GM06990 (cell line): ENCODE data around the gene TBXAS1.

Experiments
- DNase-seq: peaks from one replicate; pipeline ENCODE4 v3.0.0-alpha.2; 2011; ENCODE audit not compliant: insufficient read length; ENCODE audit errors: extremely low read depth
- H3K27me3 ChIP-seq: replicated peaks from 2 replicates; pipeline ENCODE4 v1.6.0; 2011; ENCODE audit warnings: low read length; ENCODE audit not compliant: control insufficient read depth, insufficient read depth
- H3K36me3 ChIP-seq: 2 replicates; pipeline ENCODE4 v1.5.1; 2011; ENCODE audit warnings: low read length; ENCODE audit not compliant: control insufficient read depth, insufficient read depth
- H3K4me3 ChIP-seq: replicated peaks from 2 replicates; pipeline ENCODE4 v1.5.1; 2011; ENCODE audit warnings: low read depth, mild to moderate bottlenecking, control low read depth, low read length
- TF ChIP-seq, protein P1 (sequence below): IDR thresholded peaks from 2 replicates; pipeline ENCODE4 v1.5.1; 2011; ENCODE audit warnings: low read length, control low read depth, mild to moderate bottlenecking, inconsistent platforms; ENCODE audit not compliant: insufficient read depth, poor library complexity, severe bottlenecking

The TBXAS1 gene

DNA sequence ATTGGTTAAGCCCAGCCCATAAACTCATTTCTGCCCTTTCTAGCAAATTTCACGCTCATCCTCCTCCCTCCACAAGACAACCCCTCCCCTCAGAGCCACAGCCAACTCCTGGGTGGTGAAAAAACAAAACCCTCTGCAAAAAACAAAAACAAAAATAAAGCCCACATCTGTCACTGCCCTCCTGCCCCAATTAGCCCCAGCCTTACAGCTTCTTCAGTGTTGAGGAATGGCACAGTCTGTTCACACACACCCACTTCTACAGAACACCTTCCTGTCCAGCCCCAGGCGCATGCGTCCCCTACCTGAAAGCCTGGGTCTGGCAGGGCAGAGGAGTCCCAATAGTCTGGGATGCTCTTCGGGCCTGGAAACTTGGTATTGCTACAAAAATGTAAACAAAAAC lies 199.2 kb downstream of the TBXAS1 start:
- Histone ChIP-seq H3K36me3 (peaks cover 8% of the 10 kb centered on the region), H3K4me3 (no peak overlapping the region), H3K27me3 (no peaks in the 10 kb centered on the region)
- DNase-seq = no peak
- TF ChIP-seq, protein P1, sequence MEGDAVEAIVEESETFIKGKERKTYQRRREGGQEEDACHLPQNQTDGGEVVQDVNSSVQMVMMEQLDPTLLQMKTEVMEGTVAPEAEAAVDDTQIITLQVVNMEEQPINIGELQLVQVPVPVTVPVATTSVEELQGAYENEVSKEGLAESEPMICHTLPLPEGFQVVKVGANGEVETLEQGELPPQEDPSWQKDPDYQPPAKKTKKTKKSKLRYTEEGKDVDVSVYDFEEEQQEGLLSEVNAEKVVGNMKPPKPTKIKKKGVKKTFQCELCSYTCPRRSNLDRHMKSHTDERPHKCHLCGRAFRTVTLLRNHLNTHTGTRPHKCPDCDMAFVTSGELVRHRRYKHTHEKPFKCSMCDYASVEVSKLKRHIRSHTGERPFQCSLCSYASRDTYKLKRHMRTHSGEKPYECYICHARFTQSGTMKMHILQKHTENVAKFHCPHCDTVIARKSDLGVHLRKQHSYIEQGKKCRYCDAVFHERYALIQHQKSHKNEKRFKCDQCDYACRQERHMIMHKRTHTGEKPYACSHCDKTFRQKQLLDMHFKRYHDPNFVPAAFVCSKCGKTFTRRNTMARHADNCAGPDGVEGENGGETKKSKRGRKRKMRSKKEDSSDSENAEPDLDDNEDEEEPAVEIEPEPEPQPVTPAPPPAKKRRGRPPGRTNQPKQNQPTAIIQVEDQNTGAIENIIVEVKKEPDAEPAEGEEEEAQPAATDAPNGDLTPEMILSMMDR = no peak

DNA sequence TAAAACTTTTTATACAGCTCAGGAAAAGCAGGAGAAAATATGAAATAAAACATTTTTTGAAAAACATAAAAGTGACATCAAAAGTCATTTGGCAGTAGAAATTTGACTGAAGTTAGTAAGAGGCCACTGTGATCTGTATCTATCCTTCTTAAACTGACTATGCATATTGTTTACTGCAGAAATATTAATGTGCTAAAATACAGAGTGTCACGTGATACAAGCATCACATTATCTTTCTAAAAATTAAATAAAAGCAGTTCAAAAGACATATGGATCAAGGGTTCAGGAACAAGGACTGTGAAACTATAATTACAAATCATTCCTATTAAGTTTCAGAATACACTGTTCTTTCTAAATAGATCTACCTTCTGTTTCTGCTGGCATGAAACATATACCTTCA lies 200.0 kb downstream of the TBXAS1 start:
- no peak for DNase-seq
- Histone ChIP-seq H3K36me3 (peaks cover 6% of the 10 kb centered on the region), H3K4me3 (no peak overlapping the region), H3K27me3 (no peaks in the 10 kb centered on the region)
- TF ChIP-seq, protein P1 = no peak

DNA sequence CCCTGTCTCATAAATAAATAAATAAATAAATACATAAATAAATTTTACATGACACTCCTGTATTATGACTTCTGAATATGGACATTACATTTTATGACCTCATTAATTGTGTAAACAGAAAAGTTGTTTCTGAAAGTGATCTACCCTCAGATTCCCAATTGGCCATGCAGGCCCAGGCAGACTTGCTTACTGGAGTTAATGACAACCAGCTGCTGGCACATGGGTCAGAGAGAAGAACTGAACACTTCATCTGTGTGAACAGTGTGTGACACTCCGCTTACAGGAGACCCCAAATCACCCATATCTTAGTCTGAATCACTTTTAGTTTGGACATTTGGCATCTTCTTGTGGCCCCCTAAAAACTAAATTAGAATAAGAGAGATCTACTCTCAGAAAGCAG lies 202.3 kb downstream of the TBXAS1 start:
- H3K36me3 ChIP-seq = no peaks in the 10 kb centered on the region; the same call in none of the 2 replicates
- no peak overlapping the region for H3K4me3 ChIP-seq
- DNase-seq = no peak
- TF ChIP-seq, protein P1 = no peak
- no peaks in the 10 kb centered on the region for H3K27me3 ChIP-seq

DNA sequence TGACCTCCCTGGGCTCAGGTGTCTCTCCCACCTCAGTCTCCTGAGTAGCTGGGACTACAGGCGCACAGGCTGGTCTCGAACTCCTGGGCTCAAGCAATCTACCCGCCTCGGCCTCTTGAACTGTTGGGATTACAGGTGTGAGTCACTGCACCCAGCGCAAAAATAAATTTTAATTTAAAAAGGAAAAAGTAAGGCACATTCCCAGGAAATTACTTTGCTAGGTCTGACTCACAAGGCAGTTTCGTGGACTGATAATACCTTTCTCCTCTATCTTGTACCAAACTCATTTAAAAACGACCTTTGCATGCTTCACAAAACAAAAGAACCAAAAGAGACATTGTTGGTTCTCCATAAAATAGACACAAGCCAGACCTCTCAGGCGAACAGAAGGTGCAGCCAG lies 204.0 kb downstream of the TBXAS1 start:
- Histone ChIP-seq H3K36me3 (peaks cover 5% of the 10 kb centered on the region), H3K27me3 (no peaks in the 10 kb centered on the region), H3K4me3 (no peak overlapping the region)
- no peak for DNase-seq
- TF ChIP-seq, protein P1 = no peak

DNA sequence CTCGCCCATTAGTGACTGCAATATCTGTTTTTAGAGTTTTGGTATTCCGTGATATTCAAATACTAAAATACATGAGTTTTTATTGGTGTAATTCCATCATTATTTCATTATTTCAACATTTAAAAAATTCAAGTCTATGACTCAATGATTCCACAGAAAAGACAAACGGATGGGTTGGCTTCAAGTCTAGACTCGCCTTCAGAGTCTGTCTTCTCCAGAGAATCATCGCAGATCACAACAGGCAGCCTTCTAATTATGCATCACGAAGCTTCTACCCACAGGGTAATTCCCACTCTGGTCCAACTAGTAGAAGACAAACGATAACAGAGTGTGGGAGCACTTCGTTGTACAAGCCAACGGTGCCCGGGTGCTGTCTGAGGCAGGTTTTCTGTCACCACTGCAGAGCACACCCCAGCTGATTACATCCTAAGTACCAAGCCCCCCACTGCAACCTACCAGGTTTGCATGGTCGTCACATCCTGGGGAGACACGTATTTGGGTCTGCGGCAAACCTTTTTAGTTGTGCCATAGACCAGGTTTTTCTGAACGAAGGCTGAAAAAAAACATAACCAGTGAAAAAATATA lies 204.8 kb downstream of the TBXAS1 start:
- Histone ChIP-seq H3K4me3 (no peak overlapping the region), H3K27me3 (no peaks in the 10 kb centered on the region), H3K36me3 (peaks cover 5% of the 10 kb centered on the region)
- TF ChIP-seq, protein P1 = no peak
- no peak for DNase-seq

DNA sequence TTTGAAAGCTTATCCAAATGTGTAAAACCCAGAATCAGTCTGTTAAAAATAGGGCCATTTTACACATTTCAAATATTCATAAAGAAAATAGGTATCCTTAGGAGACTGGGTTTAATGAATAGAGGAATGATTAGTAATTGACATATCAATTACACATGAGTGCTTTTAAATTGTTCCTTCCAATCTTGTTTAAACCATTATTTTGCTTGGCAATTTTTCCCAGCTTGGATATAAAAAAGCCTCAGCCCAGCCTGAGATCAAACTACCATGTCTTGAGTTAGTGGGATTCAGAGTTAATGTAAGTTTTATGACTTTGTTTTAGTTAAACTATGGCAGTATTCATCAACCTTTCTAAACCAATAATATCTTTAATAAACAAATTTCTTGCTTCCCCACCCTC lies 205.4 kb downstream of the TBXAS1 start:
- TF ChIP-seq, protein P1 = no peak
- Histone ChIP-seq H3K36me3 (peaks cover 5% of the 10 kb centered on the region), H3K4me3 (no peak overlapping the region), H3K27me3 (no peaks in the 10 kb centered on the region)
- no peak for DNase-seq
